ENCODE data around the gene DCAF8L2. TPM values are rescaled to one million over a fixed set of nuclear protein-coding genes. Genes with fewer than 3 reads are reported as not detected.
A peak's percentile ranks its signal among the peaks of the same experiment; 100 is the strongest.
"Not testable (repeated sequence)": the region's sequence is repeated elsewhere in the genome, so short reads cannot be mapped to it uniquely, and the experiment has no call there.

Gene DCAF8L2
- 0.62 TPM for total RNA-seq (ENCODE audit: unreplicated experiment)
- long read RNA-seq = 0 reads

DNA sequence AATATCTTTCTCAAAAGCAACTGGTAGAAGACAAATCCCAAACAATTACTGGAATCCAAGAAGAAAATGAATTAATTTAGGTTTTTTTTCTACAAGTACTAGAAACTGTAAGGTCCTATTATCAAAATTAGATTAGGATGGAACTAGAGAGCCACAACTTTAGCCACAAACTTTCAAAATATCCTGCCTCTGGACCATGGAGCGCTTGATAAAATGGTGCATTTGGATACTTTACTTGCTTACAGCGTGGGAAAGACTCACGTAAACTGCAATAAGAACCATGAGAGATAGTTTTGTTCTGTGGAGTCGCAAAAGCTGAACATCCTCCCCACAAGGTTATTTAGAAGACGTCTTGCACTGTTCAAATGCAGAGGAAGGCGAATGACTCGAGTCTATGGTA, at the start of gene DCAF8L2:
Gene DCAF8L2, plus strand, starts transcription at position 301 of the 400 bp plus-strand sequence. CDS start 156,552 bp downstream, outside the sequence.
- Mint-ChIP-seq H3K9me3 (ENCODE audit: unreplicated experiment) (no peaks in the 10 kb centered on the region), H3K36me3 (ENCODE audit: low read depth, unreplicated experiment) (no peaks in the 10 kb centered on the region), H3K27ac (ENCODE audit: unreplicated experiment) (no peak within 1 kb of the TSS), H3K4me3 (ENCODE audit: unreplicated experiment) (no peak within 1 kb of the TSS), H3K4me1 (ENCODE audit: unreplicated experiment) (no peaks in the 10 kb centered on the region), H3K27me3 (ENCODE audit: unreplicated experiment) (no peaks in the 10 kb centered on the region)
- TF ChIP-seq CTCF (IDR thresholded peaks at IDR 0.05; ENCODE audit: unreplicated experiment) = no peak
- no peak for DNase-seq (ENCODE audit: low spot score)

- H3K27ac Mint-ChIP-seq (ENCODE audit: unreplicated experiment); H3K27me3 Mint-ChIP-seq (ENCODE audit: unreplicated experiment); DNase-seq (ENCODE audit: low spot score); H3K4me3 Mint-ChIP-seq (ENCODE audit: unreplicated experiment); H3K9me3 Mint-ChIP-seq (ENCODE audit: unreplicated experiment); H3K36me3 Mint-ChIP-seq (ENCODE audit: low read depth, unreplicated experiment); H3K4me1 Mint-ChIP-seq (ENCODE audit: unreplicated experiment): not testable (repeated sequence)
Observed at GRCh38 chrX:27541161-27541560, 49.0 kb upstream of the DCAF8L2 start.

DNA sequence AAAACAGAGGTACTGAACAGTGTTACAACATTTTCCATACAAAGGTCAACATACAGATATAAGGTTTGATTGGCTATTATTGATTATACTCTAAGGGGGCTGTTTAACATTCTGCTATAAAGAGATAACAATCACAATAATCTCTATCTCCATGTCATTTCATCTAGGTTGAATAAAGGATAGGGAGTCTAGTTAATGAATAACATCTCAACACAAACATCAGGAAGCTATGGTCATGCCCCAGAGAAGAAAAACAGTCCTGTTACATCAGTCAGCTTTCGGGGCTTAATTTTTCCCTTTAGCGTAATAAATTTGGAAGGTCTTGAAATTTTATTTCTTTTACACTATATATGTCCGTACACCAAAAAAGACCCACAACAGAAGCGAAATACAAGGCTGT, 41.5 kb upstream of the DCAF8L2 start:
- no peaks in the 10 kb centered on the region for H3K36me3 Mint-ChIP-seq (ENCODE audit: low read depth, unreplicated experiment)
- H3K4me1 Mint-ChIP-seq (ENCODE audit: unreplicated experiment) = no peaks in the 10 kb centered on the region
- TF ChIP-seq CTCF (IDR thresholded peaks at IDR 0.05; ENCODE audit: unreplicated experiment) = no peak
- H3K27me3 Mint-ChIP-seq (ENCODE audit: unreplicated experiment) = peaks cover 2% of the 10 kb centered on the region
- H3K27ac Mint-ChIP-seq (ENCODE audit: unreplicated experiment) = no peak overlapping the region
- no peak for DNase-seq (ENCODE audit: low spot score)
- no peaks in the 10 kb centered on the region for H3K9me3 Mint-ChIP-seq (ENCODE audit: unreplicated experiment)
- no peak overlapping the region for H3K4me3 Mint-ChIP-seq (ENCODE audit: unreplicated experiment)

DNA sequence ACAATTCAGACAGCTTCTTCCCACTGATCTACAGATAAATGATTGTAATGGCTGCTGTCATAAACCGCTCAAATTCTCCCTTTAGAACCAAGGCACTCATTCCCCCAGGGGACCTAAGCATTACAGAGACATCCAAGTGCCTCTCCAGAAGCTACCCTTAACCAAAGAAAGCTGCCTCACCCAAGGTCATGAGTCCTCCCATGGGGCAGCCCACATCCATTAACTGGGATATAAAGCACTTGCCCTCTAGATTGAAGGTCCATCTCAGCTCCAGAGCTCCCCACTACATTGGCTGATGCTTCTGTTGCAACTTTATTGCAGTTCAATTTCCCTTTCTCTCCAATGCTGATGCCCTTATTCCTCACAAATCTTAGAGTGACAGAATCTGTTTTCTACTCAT, 40.5 kb upstream of the DCAF8L2 start:
- DNase-seq (ENCODE audit: low spot score) = no peak
- no peaks in the 10 kb centered on the region for H3K4me1 Mint-ChIP-seq (ENCODE audit: unreplicated experiment)
- H3K4me3 Mint-ChIP-seq (ENCODE audit: unreplicated experiment) = no peak overlapping the region
- TF ChIP-seq CTCF (IDR thresholded peaks at IDR 0.05; ENCODE audit: unreplicated experiment) = no peak
- H3K27me3 Mint-ChIP-seq (ENCODE audit: unreplicated experiment) = peaks cover 2% of the 10 kb centered on the region
- H3K36me3 Mint-ChIP-seq (ENCODE audit: low read depth, unreplicated experiment) = no peaks in the 10 kb centered on the region
- no peaks in the 10 kb centered on the region for H3K9me3 Mint-ChIP-seq (ENCODE audit: unreplicated experiment)
- no peak overlapping the region for H3K27ac Mint-ChIP-seq (ENCODE audit: unreplicated experiment)

DNA sequence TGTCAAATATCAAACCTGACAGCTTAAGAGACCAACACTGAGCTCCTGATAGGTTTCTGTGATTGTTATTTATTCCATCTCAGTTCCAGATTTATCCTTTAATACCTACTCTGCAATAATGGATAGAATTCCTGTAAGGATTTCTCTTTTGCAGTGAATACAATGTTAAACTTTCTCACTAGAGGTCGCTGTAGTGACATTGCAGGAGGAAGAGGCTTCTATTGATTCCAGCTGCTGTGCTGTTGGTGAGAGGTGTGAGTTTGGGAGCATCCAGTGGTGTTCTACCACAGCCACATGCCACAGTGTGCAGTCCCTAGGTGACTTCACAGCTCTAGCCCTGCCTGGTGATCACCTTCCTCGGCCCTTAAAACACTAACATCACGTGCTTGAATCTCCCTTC, 34.6 kb upstream of the DCAF8L2 start:
- Mint-ChIP-seq H3K27ac (ENCODE audit: unreplicated experiment) (no peak overlapping the region), H3K36me3 (ENCODE audit: low read depth, unreplicated experiment) (no peaks in the 10 kb centered on the region), H3K4me1 (ENCODE audit: unreplicated experiment) (no peaks in the 10 kb centered on the region), H3K9me3 (ENCODE audit: unreplicated experiment) (no peaks in the 10 kb centered on the region), H3K4me3 (ENCODE audit: unreplicated experiment) (no peak overlapping the region), H3K27me3 (ENCODE audit: unreplicated experiment) (no peaks in the 10 kb centered on the region)
- peak; percentile 50 for TF ChIP-seq CTCF (IDR thresholded peaks at IDR 0.05; ENCODE audit: unreplicated experiment)
- DNase-seq (ENCODE audit: low spot score) = no peak

DNA sequence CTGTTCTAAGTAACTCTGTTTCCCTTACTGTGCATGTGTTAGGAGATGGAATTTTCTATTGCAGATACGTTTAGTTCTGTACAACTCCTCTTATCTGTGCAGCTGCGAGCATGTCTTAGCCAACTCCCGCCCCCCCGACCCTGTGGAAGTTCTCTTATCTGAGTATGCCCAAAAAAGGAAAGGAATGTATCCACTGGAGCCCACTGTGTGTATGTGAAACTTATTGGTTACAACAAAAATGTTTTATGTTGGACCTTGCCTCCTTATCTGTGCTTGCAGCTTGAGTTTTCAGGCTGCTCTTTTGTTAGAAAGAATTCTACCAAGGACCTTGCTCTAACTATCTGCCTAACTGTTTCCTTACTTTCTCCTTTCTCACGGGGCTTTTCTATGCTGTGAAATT, 24.2 kb upstream of the DCAF8L2 start:
- Mint-ChIP-seq H3K4me3 (ENCODE audit: unreplicated experiment) (no peak overlapping the region), H3K9me3 (ENCODE audit: unreplicated experiment) (no peaks in the 10 kb centered on the region), H3K27me3 (ENCODE audit: unreplicated experiment) (no peaks in the 10 kb centered on the region), H3K4me1 (ENCODE audit: unreplicated experiment) (peaks cover 23% of the 10 kb centered on the region), H3K36me3 (ENCODE audit: low read depth, unreplicated experiment) (no peaks in the 10 kb centered on the region), H3K27ac (ENCODE audit: unreplicated experiment) (peak overlapping the region; percentile 100)
- TF ChIP-seq CTCF (IDR thresholded peaks at IDR 0.05; ENCODE audit: unreplicated experiment) = no peak
- DNase-seq (ENCODE audit: low spot score) = peak; percentile 26
